ENCODE results near the gene PATJ.
"Not testable (repeated sequence)": the region's sequence is repeated elsewhere in the genome, so short reads cannot be mapped to it uniquely, and the experiment has no call there.

PATJ gene

GRCh38 chr1:61942856-61943255, 200.6 kb downstream of the PATJ start:
- DNase-seq (ENCODE audit: low read depth in 3 of 3): no peak

DNA sequence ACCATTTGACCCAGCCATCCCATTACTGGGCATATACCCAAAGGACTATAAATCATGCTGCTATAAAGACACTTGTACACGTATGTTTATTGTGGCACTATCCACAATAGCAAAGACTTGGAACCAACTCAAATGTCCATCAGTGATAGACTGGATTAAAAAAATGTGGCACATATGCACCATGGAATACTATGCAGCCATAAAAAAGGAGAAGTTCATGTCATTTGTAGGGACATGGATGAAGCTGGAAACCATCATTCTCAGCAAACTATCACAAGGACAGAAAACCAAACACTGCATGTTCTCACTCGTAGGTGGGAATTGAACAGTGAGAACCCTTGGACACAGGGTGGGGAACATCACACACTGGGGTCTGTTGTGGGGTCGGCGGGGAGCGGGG, 206.4 kb downstream of the PATJ start:
- DNase-seq (ENCODE audit: low read depth in 3 of 3): not testable (repeated sequence)

GRCh38 chr1:61950418-61950817, 208.1 kb downstream of the PATJ start:
- no peak for DNase-seq (ENCODE audit: low read depth in 3 of 3)

GRCh38 chr1:61951731-61952580, 209.7 kb downstream of the PATJ start:
- DNase-seq (ENCODE audit: low read depth in 3 of 3): no peak

- no peak for DNase-seq (ENCODE audit: low read depth in 3 of 3)
Measured at GRCh38 chr1:61952675-61953074, 210.4 kb downstream of the PATJ start.

DNA sequence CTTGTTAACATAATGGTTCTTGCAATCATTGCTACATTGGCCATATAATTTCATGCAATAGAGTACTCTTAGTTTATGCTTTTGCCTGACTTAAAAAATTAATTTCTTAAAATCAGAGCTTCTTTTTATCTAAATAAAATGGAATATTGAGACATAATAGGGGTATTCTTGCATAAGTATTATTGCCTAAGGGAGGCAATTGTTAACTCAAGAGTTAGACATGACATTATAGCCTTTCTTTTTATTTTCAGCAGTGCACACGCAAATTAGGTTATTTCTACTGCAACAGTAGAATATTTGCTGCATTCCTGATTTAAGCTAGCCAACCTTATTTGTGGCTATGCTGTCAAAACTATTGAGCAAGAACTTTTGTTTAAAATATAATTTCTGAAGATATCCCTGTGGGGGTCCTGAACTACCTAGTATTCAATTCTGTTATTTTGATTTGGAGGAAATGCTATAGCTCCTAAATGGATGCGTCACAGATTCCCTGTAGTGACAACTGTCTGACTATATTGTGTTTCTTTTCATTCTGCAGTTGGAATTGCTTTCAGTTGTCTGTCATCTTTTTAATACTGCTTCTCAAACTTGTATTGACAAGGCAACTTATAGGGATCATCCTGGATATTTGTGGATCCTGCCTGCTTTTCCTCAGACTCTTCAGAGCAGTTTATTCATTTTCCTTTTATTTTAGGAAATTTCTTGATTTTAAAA, 211.0 kb downstream of the PATJ start:
- DNase-seq (ENCODE audit: low read depth in 3 of 3): no peak

- DNase-seq (ENCODE audit: low read depth in 3 of 3): no peak
Measured at GRCh38 chr1:61953790-61954150, 211.5 kb downstream of the PATJ start.

GRCh38 chr1:61955261-61955660, 213.0 kb downstream of the PATJ start:
- no peak for DNase-seq (ENCODE audit: low read depth in 3 of 3)

GRCh38 chr1:61956016-61956645, 213.9 kb downstream of the PATJ start:
- DNase-seq (ENCODE audit: low read depth in 3 of 3): no peak

DNA sequence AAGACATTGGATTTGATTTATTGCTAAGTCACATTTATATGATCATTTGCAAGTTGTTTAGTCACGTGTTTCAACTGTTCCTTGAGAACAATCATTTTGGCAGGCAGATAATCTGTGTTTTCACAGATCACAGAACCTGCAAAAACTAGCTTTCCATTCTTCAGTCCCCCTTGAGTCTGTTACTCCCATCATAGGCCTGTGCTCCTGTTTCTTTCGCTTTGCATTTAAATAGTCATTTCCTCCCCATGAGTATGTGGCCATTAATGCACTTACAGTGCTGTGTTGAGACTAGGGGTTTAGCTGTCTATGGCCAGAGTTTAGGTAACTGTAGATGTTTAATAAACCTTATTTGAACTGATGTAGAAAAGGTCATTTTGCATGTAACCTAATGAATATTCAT, 214.5 kb downstream of the PATJ start:
- DNase-seq (ENCODE audit: low read depth in 3 of 3): no peak

GRCh38 chr1:61961009-61961408, 218.7 kb downstream of the PATJ start:
- no peak for DNase-seq (ENCODE audit: low read depth in 3 of 3)

DNA sequence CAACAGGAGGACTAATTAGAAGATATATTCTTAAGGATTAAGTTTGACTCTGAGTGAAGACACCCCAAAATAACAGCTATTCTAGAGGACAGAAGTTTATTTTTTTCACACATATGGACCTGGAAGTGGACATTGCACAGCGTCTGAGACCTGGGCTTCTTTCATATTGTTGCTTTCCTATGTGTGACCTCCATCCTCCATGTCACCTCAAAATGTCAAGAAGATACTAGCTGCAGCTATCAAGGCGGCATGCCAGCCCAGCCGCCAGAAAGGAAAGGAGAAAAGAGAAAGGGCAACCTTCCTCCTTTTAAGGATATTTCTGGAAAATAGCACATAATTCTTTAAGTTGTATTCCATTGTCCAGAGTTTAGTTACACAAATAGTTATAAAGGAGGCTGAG, 220.4 kb downstream of the PATJ start:
- no peak for DNase-seq (ENCODE audit: low read depth in 3 of 3)

GRCh38 chr1:61966450-61967225, 224.4 kb downstream of the PATJ start:
- not testable (repeated sequence) for DNase-seq (ENCODE audit: low read depth in 3 of 3)

- DNase-seq (ENCODE audit: low read depth in 3 of 3): no peak
Measured at GRCh38 chr1:61967750-61968149, 225.5 kb downstream of the PATJ start.

DNA sequence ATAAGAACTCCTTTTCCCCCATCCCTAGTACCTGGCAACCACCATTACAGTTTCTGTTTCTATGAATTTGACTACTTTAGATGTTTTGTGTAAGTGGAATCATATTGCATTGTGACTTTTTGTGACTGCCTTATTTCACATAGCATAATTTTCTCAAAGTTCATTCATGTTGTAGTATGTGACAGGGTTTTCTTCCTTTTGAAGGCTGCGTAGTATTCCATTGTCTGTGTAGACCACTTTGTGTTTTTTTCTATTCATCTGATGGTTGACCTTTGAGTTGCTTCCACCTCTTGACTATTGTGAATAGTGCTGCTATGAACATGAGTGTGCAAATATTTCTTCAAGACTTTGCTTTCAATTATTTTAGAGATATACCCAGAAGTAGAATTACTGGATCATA, 226.6 kb downstream of the PATJ start:
- DNase-seq (ENCODE audit: low read depth in 3 of 3): no peak

DNA sequence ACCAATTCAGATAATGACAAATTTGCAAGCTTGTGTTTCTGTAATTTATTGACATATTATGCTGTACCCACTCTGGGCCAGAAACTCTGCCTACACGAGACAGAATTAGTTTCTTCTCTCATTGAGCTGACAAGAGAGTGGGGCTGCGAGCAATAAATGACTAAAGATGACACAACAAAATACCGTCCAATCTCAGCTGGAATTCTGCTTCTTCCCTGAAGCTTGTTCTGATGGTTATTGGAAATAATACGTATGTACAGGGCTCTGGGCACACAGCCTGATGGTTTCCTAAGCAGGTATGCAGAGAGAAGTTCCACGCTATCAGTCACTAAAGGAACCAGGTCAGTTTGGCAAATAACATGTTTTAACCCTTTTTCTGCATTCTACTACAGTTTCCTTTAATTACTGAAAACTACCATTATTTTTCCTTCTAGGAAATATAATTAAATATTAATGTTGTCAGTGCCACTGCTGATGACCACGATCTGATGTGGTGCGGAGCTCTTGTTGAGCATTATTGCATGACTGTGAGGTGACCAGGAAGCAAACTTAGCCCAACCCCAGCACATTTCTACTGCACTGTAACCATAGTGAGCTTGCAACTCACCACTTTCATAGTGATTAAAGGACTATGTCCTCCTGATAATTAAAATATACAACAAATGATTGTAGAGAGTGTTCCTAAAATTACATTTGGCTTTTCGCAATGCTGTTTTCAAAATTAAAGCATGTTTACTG, 231.0 kb downstream of the PATJ start:
- no peak for DNase-seq (ENCODE audit: low read depth in 3 of 3)

DNA sequence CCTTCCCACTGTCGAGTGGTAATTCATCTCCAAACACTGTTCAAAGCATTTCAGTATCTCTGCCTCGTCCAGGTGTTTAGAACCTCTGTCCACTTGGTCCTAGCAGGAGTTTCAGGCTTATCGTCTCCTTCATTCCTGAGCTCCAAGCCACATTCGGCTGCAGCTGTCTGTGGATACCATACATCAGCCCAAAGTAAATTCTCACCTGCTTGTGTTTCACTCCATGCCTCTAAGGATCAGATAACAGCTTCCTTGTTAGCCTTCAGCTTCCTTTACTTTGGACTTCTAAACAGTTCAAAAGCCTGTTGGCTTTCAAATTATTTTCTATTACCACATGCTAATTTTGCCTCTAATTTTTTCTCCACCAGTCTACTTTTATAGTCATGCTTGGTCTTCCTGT, 233.4 kb downstream of the PATJ start:
- DNase-seq (ENCODE audit: low read depth in 3 of 3): no peak

GRCh38 chr1:61976566-61976965, 234.3 kb downstream of the PATJ start:
- no peak for DNase-seq (ENCODE audit: low read depth in 3 of 3)

- DNase-seq (ENCODE audit: low read depth in 3 of 3): no peak
Measured at GRCh38 chr1:61978796-61979195, 236.5 kb downstream of the PATJ start.

- no peak for DNase-seq (ENCODE audit: low read depth in 3 of 3)
Measured at GRCh38 chr1:61979729-61980128, 237.4 kb downstream of the PATJ start.

DNA sequence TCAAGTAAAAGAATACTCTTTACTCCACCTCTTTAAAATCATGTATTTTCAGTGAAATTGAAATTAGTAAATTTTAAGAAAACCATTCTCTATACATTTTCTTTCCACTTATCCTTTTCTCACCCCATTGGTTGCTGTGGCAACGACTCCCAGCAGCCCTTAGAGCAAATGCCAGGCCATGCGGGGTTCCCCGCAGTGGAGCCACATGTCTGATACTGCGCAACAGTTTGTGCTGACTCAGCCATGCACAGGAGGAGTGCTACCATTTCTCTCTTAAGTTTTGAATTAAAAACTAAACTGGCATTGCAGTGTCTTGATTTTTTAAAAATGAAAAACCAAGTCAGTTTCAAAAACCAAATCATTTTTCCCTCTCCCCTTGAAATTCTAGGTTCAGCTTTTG, 238.3 kb downstream of the PATJ start:
- no peak for DNase-seq (ENCODE audit: low read depth in 3 of 3)

Measured in stimulated activated CD4-positive, alpha-beta T cell treated with anti-CD3 and anti-CD28 coated beads, TNF-alpha, amount 100 ng/mL, for 48 hours (primary cell).